Ishikawa (cell line): ENCODE data around the gene HNRNPLL.

Experiments
- EP300 ChIP-seq: IDR thresholded peaks from 2 replicates; pipeline ENCODE4 v1.6.1; 2012; ENCODE audit warnings: borderline replicate concordance
- MAX ChIP-seq: IDR thresholded peaks from 2 replicates; pipeline ENCODE4 v1.6.1; 2012
- TAF1 ChIP-seq: IDR thresholded peaks from 2 replicates; pipeline ENCODE4 v1.6.1; 2012; ENCODE audit warnings: low read depth, mild to moderate bottlenecking
- TCF12 ChIP-seq: IDR thresholded peaks from 2 replicates; pipeline ENCODE4 v1.6.1; 2012; ENCODE audit warnings: low read depth

- TF ChIP-seq TCF12, result no peak
- TF ChIP-seq EP300, result no peak
- TF ChIP-seq MAX, result no peak
- TF ChIP-seq TAF1, result no peak
These were observed 85.4 kb downstream of the HNRNPLL start for GRCh38 chr2:38517284-38517683.
